ENCODE data around the gene P4HB. TPM values are rescaled to one million over a fixed set of nuclear protein-coding genes. Genes with fewer than 3 reads are reported as not detected.
A peak's percentile ranks its signal among the peaks of the same experiment; 100 is the strongest.

Gene P4HB
- total and polyA plus RNA-seq, 2 experiments from 2014 or later = 206 to 620 TPM

DNA sequence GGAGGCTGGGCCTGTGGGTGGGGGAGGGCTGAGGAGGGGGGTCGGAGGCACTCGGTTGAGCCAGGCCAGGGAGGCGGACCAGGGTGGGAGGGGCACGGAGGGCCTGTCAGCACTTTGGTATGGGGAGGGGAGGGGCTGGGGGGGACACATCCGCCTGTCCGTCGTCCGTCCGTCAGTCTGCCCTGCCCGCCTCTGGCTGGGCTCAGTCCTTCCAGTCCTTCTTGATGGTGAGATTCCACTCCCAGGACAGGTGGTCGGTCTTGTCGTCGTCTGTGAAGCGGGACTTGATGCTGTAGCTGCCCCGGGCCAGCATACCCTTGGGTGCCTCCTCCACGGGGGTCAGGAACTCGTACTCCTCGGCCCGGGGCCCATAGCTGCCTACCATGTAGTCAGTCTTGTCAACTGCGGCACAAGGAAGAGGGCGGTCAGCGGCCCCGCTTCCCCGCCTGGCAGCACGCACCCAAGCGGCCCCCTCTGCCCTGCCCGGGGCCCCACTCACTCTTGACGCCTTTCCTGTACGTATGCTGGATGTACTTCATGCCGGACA lies 8.4 kb upstream of the P4HB start (continued):
- TF ChIP-seq, protein P1, sequence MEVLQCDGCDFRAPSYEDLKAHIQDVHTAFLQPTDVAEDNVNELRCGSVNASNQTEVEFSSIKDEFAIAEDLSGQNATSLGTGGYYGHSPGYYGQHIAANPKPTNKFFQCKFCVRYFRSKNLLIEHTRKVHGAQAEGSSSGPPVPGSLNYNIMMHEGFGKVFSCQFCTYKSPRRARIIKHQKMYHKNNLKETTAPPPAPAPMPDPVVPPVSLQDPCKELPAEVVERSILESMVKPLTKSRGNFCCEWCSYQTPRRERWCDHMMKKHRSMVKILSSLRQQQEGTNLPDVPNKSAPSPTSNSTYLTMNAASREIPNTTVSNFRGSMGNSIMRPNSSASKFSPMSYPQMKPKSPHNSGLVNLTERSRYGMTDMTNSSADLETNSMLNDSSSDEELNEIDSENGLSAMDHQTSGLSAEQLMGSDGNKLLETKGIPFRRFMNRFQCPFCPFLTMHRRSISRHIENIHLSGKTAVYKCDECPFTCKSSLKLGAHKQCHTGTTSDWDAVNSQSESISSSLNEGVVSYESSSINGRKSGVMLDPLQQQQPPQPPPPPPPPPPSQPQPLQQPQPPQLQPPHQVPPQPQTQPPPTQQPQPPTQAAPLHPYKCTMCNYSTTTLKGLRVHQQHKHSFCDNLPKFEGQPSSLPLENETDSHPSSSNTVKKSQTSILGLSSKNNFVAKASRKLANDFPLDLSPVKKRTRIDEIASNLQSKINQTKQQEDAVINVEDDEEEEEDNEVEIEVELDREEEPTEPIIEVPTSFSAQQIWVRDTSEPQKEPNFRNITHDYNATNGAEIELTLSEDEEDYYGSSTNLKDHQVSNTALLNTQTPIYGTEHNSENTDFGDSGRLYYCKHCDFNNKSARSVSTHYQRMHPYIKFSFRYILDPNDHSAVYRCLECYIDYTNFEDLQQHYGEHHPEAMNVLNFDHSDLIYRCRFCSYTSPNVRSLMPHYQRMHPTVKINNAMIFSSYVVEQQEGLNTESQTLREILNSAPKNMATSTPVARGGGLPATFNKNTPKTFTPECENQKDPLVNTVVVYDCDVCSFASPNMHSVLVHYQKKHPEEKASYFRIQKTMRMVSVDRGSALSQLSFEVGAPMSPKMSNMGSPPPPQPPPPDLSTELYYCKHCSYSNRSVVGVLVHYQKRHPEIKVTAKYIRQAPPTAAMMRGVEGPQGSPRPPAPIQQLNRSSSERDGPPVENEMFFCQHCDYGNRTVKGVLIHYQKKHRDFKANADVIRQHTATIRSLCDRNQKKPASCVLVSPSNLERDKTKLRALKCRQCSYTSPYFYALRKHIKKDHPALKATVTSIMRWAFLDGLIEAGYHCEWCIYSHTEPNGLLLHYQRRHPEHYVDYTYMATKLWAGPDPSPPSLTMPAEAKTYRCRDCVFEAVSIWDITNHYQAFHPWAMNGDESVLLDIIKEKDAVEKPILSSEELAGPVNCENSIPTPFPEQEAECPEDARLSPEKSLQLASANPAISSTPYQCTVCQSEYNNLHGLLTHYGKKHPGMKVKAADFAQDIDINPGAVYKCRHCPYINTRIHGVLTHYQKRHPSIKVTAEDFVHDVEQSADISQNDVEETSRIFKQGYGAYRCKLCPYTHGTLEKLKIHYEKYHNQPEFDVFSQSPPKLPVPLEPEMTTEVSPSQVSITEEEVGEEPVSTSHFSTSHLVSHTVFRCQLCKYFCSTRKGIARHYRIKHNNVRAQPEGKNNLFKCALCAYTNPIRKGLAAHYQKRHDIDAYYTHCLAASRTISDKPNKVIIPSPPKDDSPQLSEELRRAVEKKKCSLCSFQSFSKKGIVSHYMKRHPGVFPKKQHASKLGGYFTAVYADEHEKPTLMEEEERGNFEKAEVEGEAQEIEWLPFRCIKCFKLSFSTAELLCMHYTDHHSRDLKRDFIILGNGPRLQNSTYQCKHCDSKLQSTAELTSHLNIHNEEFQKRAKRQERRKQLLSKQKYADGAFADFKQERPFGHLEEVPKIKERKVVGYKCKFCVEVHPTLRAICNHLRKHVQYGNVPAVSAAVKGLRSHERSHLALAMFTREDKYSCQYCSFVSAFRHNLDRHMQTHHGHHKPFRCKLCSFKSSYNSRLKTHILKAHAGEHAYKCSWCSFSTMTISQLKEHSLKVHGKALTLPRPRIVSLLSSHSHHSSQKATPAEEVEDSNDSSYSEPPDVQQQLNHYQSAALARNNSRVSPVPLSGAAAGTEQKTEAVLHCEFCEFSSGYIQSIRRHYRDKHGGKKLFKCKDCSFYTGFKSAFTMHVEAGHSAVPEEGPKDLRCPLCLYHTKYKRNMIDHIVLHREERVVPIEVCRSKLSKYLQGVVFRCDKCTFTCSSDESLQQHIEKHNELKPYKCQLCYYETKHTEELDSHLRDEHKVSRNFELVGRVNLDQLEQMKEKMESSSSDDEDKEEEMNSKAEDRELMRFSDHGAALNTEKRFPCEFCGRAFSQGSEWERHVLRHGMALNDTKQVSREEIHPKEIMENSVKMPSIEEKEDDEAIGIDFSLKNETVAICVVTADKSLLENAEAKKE (CRISPR knock-in tag; IDR thresholded peaks at IDR 0.05) = no peak
- TF ChIP-seq, protein P2, sequence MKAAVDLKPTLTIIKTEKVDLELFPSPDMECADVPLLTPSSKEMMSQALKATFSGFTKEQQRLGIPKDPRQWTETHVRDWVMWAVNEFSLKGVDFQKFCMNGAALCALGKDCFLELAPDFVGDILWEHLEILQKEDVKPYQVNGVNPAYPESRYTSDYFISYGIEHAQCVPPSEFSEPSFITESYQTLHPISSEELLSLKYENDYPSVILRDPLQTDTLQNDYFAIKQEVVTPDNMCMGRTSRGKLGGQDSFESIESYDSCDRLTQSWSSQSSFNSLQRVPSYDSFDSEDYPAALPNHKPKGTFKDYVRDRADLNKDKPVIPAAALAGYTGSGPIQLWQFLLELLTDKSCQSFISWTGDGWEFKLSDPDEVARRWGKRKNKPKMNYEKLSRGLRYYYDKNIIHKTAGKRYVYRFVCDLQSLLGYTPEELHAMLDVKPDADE (IDR thresholded peaks at IDR 0.05) = no peak
- TF ChIP-seq STAT1 (IDR thresholded peaks at IDR 0.05; ENCODE audit: unreplicated experiment) (no peak), ZNF331 (CRISPR knock-in tag; IDR thresholded peaks at IDR 0.05; ENCODE audit: low read depth) (no peak)

DNA sequence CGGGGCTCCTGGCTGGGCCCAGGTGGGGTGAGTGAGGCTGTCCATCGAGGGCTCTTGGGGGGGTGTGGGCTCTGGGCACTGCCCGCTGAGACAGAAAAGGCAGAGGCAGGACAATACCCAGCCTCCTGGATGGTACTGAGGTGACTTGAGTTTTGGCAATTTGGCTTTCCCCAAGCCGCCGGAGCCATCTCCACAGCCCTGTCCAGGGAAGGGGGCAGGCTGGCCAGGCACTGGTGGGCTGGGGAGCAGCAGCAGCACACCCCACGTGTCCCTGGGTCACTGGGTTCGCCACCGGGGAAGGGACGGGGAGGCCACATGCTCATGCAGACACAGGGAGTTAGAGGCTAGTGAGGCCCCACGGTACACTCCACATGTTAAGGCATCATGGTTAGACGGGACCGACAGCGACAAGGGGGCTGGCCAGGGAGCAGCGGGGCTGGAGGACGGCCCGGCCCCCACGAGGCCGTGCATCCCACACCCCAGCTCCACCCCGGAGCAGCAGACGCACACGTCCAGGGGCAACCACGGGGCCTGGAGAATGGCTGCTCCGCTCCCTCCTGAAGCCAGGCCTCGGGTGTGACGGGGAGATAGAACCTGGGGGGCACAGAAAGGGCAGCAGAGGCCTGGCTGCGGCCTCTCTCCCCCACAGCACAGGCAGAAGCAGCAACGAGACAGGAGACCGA lies 7.8 kb upstream of the P4HB start:
- Histone ChIP-seq H3F3A (replicated peaks; ENCODE audit: low read depth) (peaks cover 62% of the 10 kb centered on the region), H3K4me3 (no peak overlapping the region), H3K27ac (ENCODE audit: low read depth) (peak overlapping the region; percentile 91; the same call in 1 of the 2 replicates), H3K27me3 (ENCODE audit: insufficient read depth) (no peaks in the 10 kb centered on the region), H3K4me2 (peak overlapping the region; percentile 14; the same call in 1 of the 2 replicates), H3K36me3 (ENCODE audit: insufficient read depth) (0 out of 2 replicates have a peak, but pooled peaks cover 6% of the 10 kb centered on the region), H3K9me2 (ENCODE audit: insufficient read depth) (no peaks in the 10 kb centered on the region), H2AFZ (no peak overlapping the region), H4K20me1 (replicated peaks; ENCODE audit: insufficient read depth) (peaks cover 21% of the 10 kb centered on the region), H3K79me2 (replicated peaks; ENCODE audit: insufficient read depth) (peaks cover 20% of the 10 kb centered on the region), H3K4me1 (ENCODE audit: insufficient read depth) (peaks cover 12% of the 10 kb centered on the region)
- no peaks in the 10 kb centered on the region; the same call in 2 of the 3 replicates for H3K9me3 Mint-ChIP-seq
- peaks cover 21% of the 10 kb centered on the region for H3K36me3 Mint-ChIP-seq (ENCODE audit: low read depth)
- ATAC-seq (no peak), DNase-seq (ENCODE audit: low spot score) (no peak)
- 0 out of 2 replicates have a peak overlapping the region, but pooled peaks have one; percentile 40 for H3K27ac Mint-ChIP-seq
- peak overlapping the region; percentile 23; the same call in 1 of the 3 replicates for H3K4me3 Mint-ChIP-seq
- peaks cover 28% of the 10 kb centered on the region for H3K4me1 Mint-ChIP-seq
- TF ChIP-seq EZH2 (IDR thresholded peaks at IDR 0.05; ENCODE audit: low read depth, unreplicated experiment) (no peak), POLR2AphosphoS5 (IDR thresholded peaks at IDR 0.05; ENCODE audit: low read depth) (peak; percentile 63)
- peaks cover 42% of the 10 kb centered on the region for H3K27me3 Mint-ChIP-seq (ENCODE audit: insufficient read depth, low read depth, poor library complexity)

Data from GM23338 (cell line).